ENCODE results near the gene ATE1.

Gene ATE1

DNA sequence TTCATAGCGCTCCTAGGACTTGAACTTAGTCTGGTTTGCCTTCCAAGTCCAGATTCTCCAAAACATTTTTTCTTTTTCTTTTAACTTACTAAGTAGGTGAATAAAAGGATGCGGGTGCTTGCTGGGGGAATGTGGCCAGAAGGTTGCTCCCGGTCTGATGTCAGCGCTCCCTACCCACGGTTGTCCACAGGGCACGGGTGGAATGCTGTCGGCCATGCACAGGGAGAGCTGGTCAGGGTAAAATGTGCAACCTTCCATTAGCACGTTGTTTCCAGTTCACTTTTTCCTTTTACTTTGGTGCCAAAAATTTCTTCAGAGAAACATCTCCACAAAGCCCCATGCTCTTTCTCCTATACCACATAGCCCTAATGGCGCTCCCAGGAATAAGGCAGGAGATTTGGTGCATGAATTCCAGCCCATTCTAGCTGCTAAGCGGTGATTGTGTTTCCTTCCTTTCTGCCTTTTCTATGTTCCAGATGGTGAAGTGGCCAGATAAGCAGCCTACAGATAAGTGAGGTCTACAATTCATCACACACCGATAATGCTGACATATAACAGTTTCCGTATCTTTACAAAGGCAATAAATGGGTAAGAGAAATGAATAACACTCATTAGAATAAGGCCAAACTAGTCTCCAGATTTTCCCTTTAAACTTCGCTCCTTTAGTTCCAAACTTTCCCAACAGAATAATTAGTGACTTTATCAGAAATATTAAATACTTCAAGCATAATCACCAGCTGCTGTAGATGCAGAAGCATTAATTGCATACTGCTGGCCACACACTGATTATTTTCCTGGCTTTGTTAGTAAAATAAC lies 191.3 kb downstream of the ATE1 start:
- H3K9me3 ChIP-seq (ENCODE audit: control insufficient read depth in 1 of 2, low read length in 2 of 2): no peaks in the 10 kb centered on the region
- peaks cover 16% of the 10 kb centered on the region in 2 donors for H3K4me1 ChIP-seq (ENCODE audit: control insufficient read depth in 1 of 2, insufficient read depth in 2 of 2, low read length in 2 of 2)
- peaks cover 11 to 13% of the 10 kb centered on the region in 2 donors for H3K27me3 ChIP-seq (ENCODE audit: control insufficient read depth in 1 of 2, insufficient read depth in 2 of 2, low read length in 2 of 2)
- H3K27ac ChIP-seq (ENCODE audit: low read depth, low read length): no peak overlapping the region
- peak overlapping the region in 1 of 2 donors; percentile 7 for H3K4me3 ChIP-seq (ENCODE audit: low read depth in 1 of 2, low read length in 2 of 2)
- peaks cover 0 to 4% of the 10 kb centered on the region in 2 donors for H3K36me3 ChIP-seq (ENCODE audit: control insufficient read depth in 1 of 2, insufficient read depth in 2 of 2, low read length in 2 of 2)
- H3K9ac ChIP-seq (ENCODE audit: low read depth in 1 of 2, low read length in 2 of 2): no peak overlapping the region

- Histone ChIP-seq H3K27ac (ENCODE audit: low read depth, low read length) (no peak overlapping the region), H3K9ac (ENCODE audit: low read depth in 1 of 2, low read length in 2 of 2) (no peak overlapping the region), H3K4me1 (ENCODE audit: control insufficient read depth in 1 of 2, insufficient read depth in 2 of 2, low read length in 2 of 2) (peaks cover 16% of the 10 kb centered on the region in 2 donors), H3K36me3 (ENCODE audit: control insufficient read depth in 1 of 2, insufficient read depth in 2 of 2, low read length in 2 of 2) (no peaks in the 10 kb centered on the region), H3K4me3 (ENCODE audit: low read depth in 1 of 2, low read length in 2 of 2) (no peak overlapping the region), H3K27me3 (ENCODE audit: control insufficient read depth in 1 of 2, insufficient read depth in 2 of 2, low read length in 2 of 2) (peaks cover 11 to 13% of the 10 kb centered on the region in 2 donors), H3K9me3 (ENCODE audit: control insufficient read depth in 1 of 2, low read length in 2 of 2) (no peaks in the 10 kb centered on the region)
Observed at GRCh38 chr10:121735263-121735662, 192.6 kb downstream of the ATE1 start.

- no peak overlapping the region for H3K9ac ChIP-seq (ENCODE audit: low read depth in 1 of 2, low read length in 2 of 2)
- no peak overlapping the region for H3K4me3 ChIP-seq (ENCODE audit: low read depth in 1 of 2, low read length in 2 of 2)
- H3K27me3 ChIP-seq (ENCODE audit: control insufficient read depth in 1 of 2, insufficient read depth in 2 of 2, low read length in 2 of 2): peaks cover 11 to 13% of the 10 kb centered on the region in 2 donors
- no peak overlapping the region for H3K27ac ChIP-seq (ENCODE audit: low read depth, low read length)
- no peaks in the 10 kb centered on the region for H3K9me3 ChIP-seq (ENCODE audit: control insufficient read depth in 1 of 2, low read length in 2 of 2)
- no peaks in the 10 kb centered on the region for H3K36me3 ChIP-seq (ENCODE audit: control insufficient read depth in 1 of 2, insufficient read depth in 2 of 2, low read length in 2 of 2)
- H3K4me1 ChIP-seq (ENCODE audit: control insufficient read depth in 1 of 2, insufficient read depth in 2 of 2, low read length in 2 of 2): peaks cover 16% of the 10 kb centered on the region in 2 donors
Observed at GRCh38 chr10:121734589-121735045, 193.2 kb downstream of the ATE1 start.

GRCh38 chr10:121732656-121733445 lies 195.0 kb downstream of the ATE1 start:
- peaks cover 16% of the 10 kb centered on the region in 2 donors for H3K4me1 ChIP-seq (ENCODE audit: control insufficient read depth in 1 of 2, insufficient read depth in 2 of 2, low read length in 2 of 2)
- H3K9me3 ChIP-seq (ENCODE audit: control insufficient read depth in 1 of 2, low read length in 2 of 2): no peaks in the 10 kb centered on the region
- H3K27me3 ChIP-seq (ENCODE audit: control insufficient read depth in 1 of 2, insufficient read depth in 2 of 2, low read length in 2 of 2): peaks cover 11 to 13% of the 10 kb centered on the region in 2 donors
- no peak overlapping the region for H3K4me3 ChIP-seq (ENCODE audit: low read depth in 1 of 2, low read length in 2 of 2)
- H3K36me3 ChIP-seq (ENCODE audit: control insufficient read depth in 1 of 2, insufficient read depth in 2 of 2, low read length in 2 of 2): no peaks in the 10 kb centered on the region
- H3K27ac ChIP-seq (ENCODE audit: low read depth, low read length): no peak overlapping the region
- no peak overlapping the region for H3K9ac ChIP-seq (ENCODE audit: low read depth in 1 of 2, low read length in 2 of 2)

GRCh38 chr10:121732172-121732571 lies 195.7 kb downstream of the ATE1 start:
- Histone ChIP-seq H3K27ac (ENCODE audit: low read depth, low read length) (no peak overlapping the region), H3K4me3 (ENCODE audit: low read depth in 1 of 2, low read length in 2 of 2) (no peak overlapping the region), H3K9ac (ENCODE audit: low read depth in 1 of 2, low read length in 2 of 2) (no peak overlapping the region), H3K9me3 (ENCODE audit: control insufficient read depth in 1 of 2, low read length in 2 of 2) (no peaks in the 10 kb centered on the region), H3K36me3 (ENCODE audit: control insufficient read depth in 1 of 2, insufficient read depth in 2 of 2, low read length in 2 of 2) (no peaks in the 10 kb centered on the region), H3K27me3 (ENCODE audit: control insufficient read depth in 1 of 2, insufficient read depth in 2 of 2, low read length in 2 of 2) (peaks cover 11 to 13% of the 10 kb centered on the region in 2 donors), H3K4me1 (ENCODE audit: control insufficient read depth in 1 of 2, insufficient read depth in 2 of 2, low read length in 2 of 2) (peaks cover 13% of the 10 kb centered on the region in 2 donors)

DNA sequence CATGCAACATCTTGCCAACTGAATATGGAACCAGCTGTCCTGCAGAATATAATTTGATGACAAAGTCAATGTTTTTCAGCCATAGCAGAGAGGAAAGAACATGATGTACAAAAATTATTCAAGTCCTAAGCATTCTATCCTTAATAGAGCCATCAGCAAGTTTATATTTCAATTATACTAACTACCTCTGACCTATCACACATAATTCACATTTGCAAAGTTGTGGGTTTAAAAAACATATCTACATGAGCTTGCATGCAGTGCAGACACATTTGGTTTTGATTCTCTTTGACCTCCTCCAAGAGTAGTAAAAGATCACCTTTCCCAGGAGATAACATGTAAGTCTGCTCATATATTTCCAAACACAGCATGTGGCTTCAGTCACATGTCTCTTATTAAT lies 203.5 kb downstream of the ATE1 start:
- Histone ChIP-seq H3K27me3 (ENCODE audit: control insufficient read depth in 1 of 2, insufficient read depth in 2 of 2, low read length in 2 of 2) (peaks cover 0 to 2% of the 10 kb centered on the region in 2 donors), H3K4me3 (ENCODE audit: low read depth in 1 of 2, low read length in 2 of 2) (no peak overlapping the region), H3K9me3 (ENCODE audit: control insufficient read depth in 1 of 2, low read length in 2 of 2) (no peaks in the 10 kb centered on the region), H3K36me3 (ENCODE audit: control insufficient read depth in 1 of 2, insufficient read depth in 2 of 2, low read length in 2 of 2) (no peaks in the 10 kb centered on the region), H3K9ac (ENCODE audit: low read depth in 1 of 2, low read length in 2 of 2) (no peak overlapping the region), H3K27ac (ENCODE audit: low read depth, low read length) (no peak overlapping the region), H3K4me1 (ENCODE audit: control insufficient read depth in 1 of 2, insufficient read depth in 2 of 2, low read length in 2 of 2) (no peaks in the 10 kb centered on the region)

GRCh38 chr10:121722665-121723064 lies 205.2 kb downstream of the ATE1 start:
- no peaks in the 10 kb centered on the region for H3K9me3 ChIP-seq (ENCODE audit: control insufficient read depth in 1 of 2, low read length in 2 of 2)
- no peaks in the 10 kb centered on the region for H3K36me3 ChIP-seq (ENCODE audit: control insufficient read depth in 1 of 2, insufficient read depth in 2 of 2, low read length in 2 of 2)
- peaks cover 0 to 2% of the 10 kb centered on the region in 2 donors for H3K27me3 ChIP-seq (ENCODE audit: control insufficient read depth in 1 of 2, insufficient read depth in 2 of 2, low read length in 2 of 2)

GRCh38 chr10:121721257-121721656 lies 206.6 kb downstream of the ATE1 start:
- Histone ChIP-seq H3K4me3 (ENCODE audit: low read depth in 1 of 2, low read length in 2 of 2) (no peak overlapping the region), H3K27me3 (ENCODE audit: control insufficient read depth in 1 of 2, insufficient read depth in 2 of 2, low read length in 2 of 2) (peaks cover 0 to 2% of the 10 kb centered on the region in 2 donors), H3K9ac (ENCODE audit: low read depth in 1 of 2, low read length in 2 of 2) (no peak overlapping the region), H3K36me3 (ENCODE audit: control insufficient read depth in 1 of 2, insufficient read depth in 2 of 2, low read length in 2 of 2) (no peaks in the 10 kb centered on the region), H3K9me3 (ENCODE audit: control insufficient read depth in 1 of 2, low read length in 2 of 2) (no peaks in the 10 kb centered on the region), H3K4me1 (ENCODE audit: control insufficient read depth in 1 of 2, insufficient read depth in 2 of 2, low read length in 2 of 2) (no peaks in the 10 kb centered on the region), H3K27ac (ENCODE audit: low read depth, low read length) (no peak overlapping the region)

More at GRCh38 chr10:121722665-121723064, 205.2 kb downstream of the ATE1 start:
- no peaks in the 10 kb centered on the region for H3K4me1 ChIP-seq (ENCODE audit: control insufficient read depth in 1 of 2, insufficient read depth in 2 of 2, low read length in 2 of 2)
- no peak overlapping the region for H3K27ac ChIP-seq (ENCODE audit: low read depth, low read length)
- H3K9ac ChIP-seq (ENCODE audit: low read depth in 1 of 2, low read length in 2 of 2): no peak overlapping the region
- H3K4me3 ChIP-seq (ENCODE audit: low read depth in 1 of 2, low read length in 2 of 2): no peak overlapping the region

DNA sequence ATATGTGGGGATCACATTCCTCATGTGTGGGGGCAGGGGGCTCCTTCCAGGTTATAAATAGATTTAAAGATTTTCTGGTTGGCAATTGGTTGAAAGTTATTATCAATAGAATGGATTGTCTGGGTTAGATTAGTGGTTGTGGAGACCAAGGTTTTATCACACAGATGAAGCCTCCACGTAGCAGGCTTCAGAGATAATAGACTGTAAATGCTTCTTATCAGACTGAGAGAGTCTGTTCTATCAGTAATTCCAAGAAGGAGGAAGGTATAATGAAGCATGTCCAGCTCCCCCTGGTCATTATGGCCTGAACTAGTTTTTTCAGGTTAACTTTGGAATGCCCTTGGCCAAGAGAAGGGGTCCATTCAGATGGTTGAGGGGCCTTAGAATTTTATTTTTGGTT lies 211.9 kb downstream of the ATE1 start:
- Histone ChIP-seq H3K4me3 (ENCODE audit: low read depth in 1 of 2, low read length in 2 of 2) (no peak overlapping the region), H3K9ac (ENCODE audit: low read depth in 1 of 2, low read length in 2 of 2) (no peak overlapping the region), H3K9me3 (ENCODE audit: control insufficient read depth in 1 of 2, low read length in 2 of 2) (no peaks in the 10 kb centered on the region), H3K27me3 (ENCODE audit: control insufficient read depth in 1 of 2, insufficient read depth in 2 of 2, low read length in 2 of 2) (no peaks in the 10 kb centered on the region), H3K4me1 (ENCODE audit: control insufficient read depth in 1 of 2, insufficient read depth in 2 of 2, low read length in 2 of 2) (no peaks in the 10 kb centered on the region), H3K27ac (ENCODE audit: low read depth, low read length) (no peak overlapping the region), H3K36me3 (ENCODE audit: control insufficient read depth in 1 of 2, insufficient read depth in 2 of 2, low read length in 2 of 2) (no peaks in the 10 kb centered on the region)

DNA sequence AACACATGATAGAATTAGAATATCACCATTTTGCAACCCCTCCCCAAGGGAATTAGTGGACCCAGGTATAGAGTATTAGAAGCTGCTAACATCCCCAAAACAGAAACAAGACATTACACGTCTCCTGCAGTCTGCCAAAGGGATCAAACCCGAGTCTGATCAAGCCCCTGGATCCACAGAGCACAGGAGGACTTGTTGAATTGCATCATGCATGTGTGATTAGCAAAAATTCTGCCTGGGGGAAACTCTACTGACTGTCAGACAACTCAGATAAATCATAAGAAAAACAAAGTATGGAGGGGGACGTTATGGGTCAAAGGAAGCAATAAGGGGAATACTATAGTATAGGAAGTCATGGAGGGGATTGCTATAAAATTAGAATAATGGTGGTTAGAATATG lies 212.8 kb downstream of the ATE1 start:
- Histone ChIP-seq H3K9me3 (ENCODE audit: control insufficient read depth in 1 of 2, low read length in 2 of 2) (no peaks in the 10 kb centered on the region), H3K36me3 (ENCODE audit: control insufficient read depth in 1 of 2, insufficient read depth in 2 of 2, low read length in 2 of 2) (no peaks in the 10 kb centered on the region), H3K4me3 (ENCODE audit: low read depth in 1 of 2, low read length in 2 of 2) (no peak overlapping the region), H3K9ac (ENCODE audit: low read depth in 1 of 2, low read length in 2 of 2) (no peak overlapping the region), H3K4me1 (ENCODE audit: control insufficient read depth in 1 of 2, insufficient read depth in 2 of 2, low read length in 2 of 2) (no peaks in the 10 kb centered on the region), H3K27me3 (ENCODE audit: control insufficient read depth in 1 of 2, insufficient read depth in 2 of 2, low read length in 2 of 2) (peaks cover 3 to 5% of the 10 kb centered on the region in 2 donors), H3K27ac (ENCODE audit: low read depth, low read length) (no peak overlapping the region)

Data from duodenal mucosa (tissue), 2 donors.